Spleen (tissue), 11 donors: ENCODE measurements around the gene PIK3R5. TPM values are rescaled to one million over a fixed set of nuclear protein-coding genes. Genes with fewer than 3 reads are reported as not detected.

Source experiments
- DNase-seq: peaks from one replicate; pipeline ENCODE4 v3.0.0-alpha.2; 2020
- H3K27ac ChIP-seq, 8 donors: fragments of 200-600 bp; sonication (generic) in 7 of 8; 1 replicate in 4 of 8; 2 replicates in 4 of 8; pipeline versions ENCODE4 v1.5.0 to v1.8.0; 2016 to 2021; ENCODE audit warnings: inconsistent platforms in 4 of 8, mild to moderate bottlenecking in 4 of 8, moderate library complexity in 1 of 8
- H3K27me3 ChIP-seq, 7 donors: fragments of 200-600 bp; sonication (generic) in 6 of 7; replicated peaks in 1 of 7; 1 replicate in 4 of 7; 2 replicates in 3 of 7; pipeline versions ENCODE4 v1.5.0 to v1.8.0; 2016 to 2021; ENCODE audit warnings: inconsistent platforms in 3 of 7, mild to moderate bottlenecking in 1 of 7
- H3K36me3 ChIP-seq, 6 donors: fragments of 200-600 bp; sonication (generic) in 5 of 6; 1 replicate in 4 of 6; 2 replicates in 2 of 6; pipeline versions ENCODE4 v1.5.0 to v1.8.0; 2016 to 2021; ENCODE audit warnings: inconsistent platforms in 2 of 6
- H3K4me1 ChIP-seq, 6 donors: fragments of 200-600 bp; sonication (generic) in 5 of 6; 1 replicate in 3 of 6; 2 replicates in 3 of 6; pipeline versions ENCODE4 v1.5.0 to v1.8.0; 2016 to 2021; ENCODE audit warnings: inconsistent platforms in 3 of 6
- H3K4me3 ChIP-seq, 8 donors: fragments of 200-600 bp; sonication (generic) in 7 of 8; 1 replicate in 4 of 8; 2 replicates in 4 of 8; pipeline versions ENCODE4 v1.5.0 to v1.8.0; 2016 to 2021; ENCODE audit warnings: inconsistent platforms in 4 of 8, mild to moderate bottlenecking in 4 of 8, moderate library complexity in 2 of 8
- H3K9me3 ChIP-seq, 8 donors: fragments of 200-600 bp; sonication (generic) in 7 of 8; 1 replicate in 4 of 8; 2 replicates in 4 of 8; pipeline versions ENCODE4 v1.5.0 to v1.8.0; 2016 to 2021; ENCODE audit warnings: inconsistent platforms in 4 of 8
- CTCF ChIP-seq, 11 experiments: fragments of 200-600 bp in 7 of 11; fragments of 450-650 bp in 4 of 11; sonication (generic) in 4 of 11; IDR thresholded peaks in 8 of 11; conservative IDR thresholded peaks in 3 of 11; 1 replicate in 7 of 11; 2 replicates in 4 of 11; pipeline versions ENCODE4 v1.4.0 to v1.8.0; 2016 to 2021; ENCODE audit warnings: antibody characterized with exemption in 11 of 11, inconsistent platforms in 4 of 11, mild to moderate bottlenecking in 1 of 11
- POLR2A ChIP-seq, 3 donors: fragments of 450-650 bp; IDR thresholded peaks; one replicate each; pipeline ENCODE4 v1.5.1; 2017; ENCODE audit warnings: antibody characterized with exemption in 3 of 3, mild to moderate bottlenecking in 1 of 3
- POLR2AphosphoS5 ChIP-seq, 3 donors: sonication (generic); formaldehyde crosslinking; IDR thresholded peaks; one replicate each; pipeline ENCODE4 v1.5.1; 2017; ENCODE audit warnings: antibody characterized with exemption in 3 of 3
- WGBS, 5 donors: extraction: QIAGEN DNeasy Blood & Tissue Kit in 3 of 5; methylation state at CpG; one replicate each; pipeline versions ENCODE4 v1.1.5 to v1.1.7; 2013 to 2018; 5-methylcytosine and 5-hydroxymethylcytosine counted together
- intact Hi-C: fragments of 100-400 bp; cut with DNase I; formaldehyde crosslinking; loops from one replicate; pipeline ENCODE4 v1.15.0; 2023; ENCODE audit warnings: low total_unique reads
- polyA plus RNA-seq, 3 donors: library from polyadenylated mRNA; stranded (reverse); fragments of 200-250 nt; gene quantifications; one replicate each; pipeline ENCODE4 v1.2.1, GENCODE V29; 2013
- total RNA-seq, 7 donors: library from RNA; depleted of rRNA in 3 of 7; stranded (reverse); fragments of >200 nt in 3 of 7; fragmentation: NEBNext Ultra II Directional in 4 of 7; extraction: Animal tissue kit (Norgen Biotek cat#: 25700) in 4 of 7; gene quantifications; one replicate each; pipeline versions ENCODE4 v1.1.0 to v1.2.1, GENCODE V29; 2016 to 2021
- donor health status: healthy with polysubstance abuse.
- donor health status: DM: no; HTN: no; CAD: no; lungs with moderate emphysema.
- donor health status: DM: no; HTN: no; CAD: no.
- donor health status: Bipolar disorder and iron deficiency.
- donor health status: healthy.
- donor health status: DM: no; HTN: no; CAD: no.
- donor health status: DM: yes; HTN: yes; CAD: no.

The PIK3R5 gene
- total and polyA plus RNA-seq, 10 donors: 8.5 to 110 (median 68.4) TPM

GRCh38 chr17:8948462-8948861 is 17.0 kb downstream of the PIK3R5 start:
- H3K27me3 ChIP-seq: no peaks in the 10 kb centered on the region
- peaks cover under 1 to 92% (median 56%) of the 10 kb centered on the region in 6 donors for H3K4me1 ChIP-seq
- H3K27ac ChIP-seq: peak overlapping the region in 2 of 8 donors; percentile 35 to 53
- H3K9me3 ChIP-seq: peaks cover 0 to 8% (median 0%) of the 10 kb centered on the region in 8 donors
- peaks cover 0 to 31% (median 2%) of the 10 kb centered on the region in 6 donors for H3K36me3 ChIP-seq
- intact Hi-C loops: no loop called here
- TF ChIP-seq POLR2A (IDR thresholded peaks at IDR 0.05) (no peak), POLR2AphosphoS5 (IDR thresholded peaks at IDR 0.05) (no peak), CTCF (IDR thresholded peaks at IDR 0.05 in 8 of 11, conservative IDR thresholded peaks at IDR 0.05 in 3 of 11) (no peak)
- 81 to 90% (median 89%) methylated on average over 7 of the region's 7 CpGs for WGBS, 5 donors
- no peak overlapping the region for H3K4me3 ChIP-seq
- no peak for DNase-seq

GRCh38 chr17:8947201-8947600 is 18.3 kb downstream of the PIK3R5 start:
- Histone ChIP-seq H3K4me1 (peaks cover 1 to 92% (median 56%) of the 10 kb centered on the region in 6 donors), H3K27me3 (no peaks in the 10 kb centered on the region), H3K4me3 (no peak overlapping the region), H3K9me3 (peaks cover 0 to 8% (median 0%) of the 10 kb centered on the region in 8 donors), H3K27ac (peak overlapping the region in 1 of 8 donors; percentile 86), H3K36me3 (peaks cover 0 to 36% (median 2%) of the 10 kb centered on the region in 6 donors)
- WGBS, 5 donors: 92 to 95% (median 95%) methylated on average over 7 of the region's 7 CpGs
- DNase-seq: no peak
- TF ChIP-seq CTCF (IDR thresholded peaks at IDR 0.05 in 8 of 11, conservative IDR thresholded peaks at IDR 0.05 in 3 of 11) (no peak), POLR2AphosphoS5 (IDR thresholded peaks at IDR 0.05) (no peak), POLR2A (IDR thresholded peaks at IDR 0.05) (no peak)
- intact Hi-C loops: no loop called here

GRCh38 chr17:8946476-8946875 is 19.0 kb downstream of the PIK3R5 start:
- H3K9me3 ChIP-seq: peaks cover 0 to 5% (median 0%) of the 10 kb centered on the region in 8 donors
- no peak overlapping the region for H3K4me3 ChIP-seq
- intact Hi-C loops: no loop called here
- H3K4me1 ChIP-seq: peaks cover 9 to 92% (median 58%) of the 10 kb centered on the region in 6 donors
- H3K27ac ChIP-seq: peak overlapping the region in 2 of 8 donors; percentile 2 to 86
- peaks cover 0 to 36% (median 2%) of the 10 kb centered on the region in 6 donors for H3K36me3 ChIP-seq
- 92 to 96% (median 94%) methylated on average over 6 of the region's 6 CpGs for WGBS, 5 donors
- H3K27me3 ChIP-seq: peaks cover 0 to 2% (median 0%) of the 10 kb centered on the region in 7 donors
- no peak for DNase-seq
- TF ChIP-seq CTCF (IDR thresholded peaks at IDR 0.05 in 8 of 11, conservative IDR thresholded peaks at IDR 0.05 in 3 of 11): no peak

GRCh38 chr17:8946071-8946470 is 19.4 kb downstream of the PIK3R5 start:
- H3K4me1 ChIP-seq: peaks cover 12 to 92% (median 59%) of the 10 kb centered on the region in 6 donors
- WGBS, 5 donors: 88 to 92% (median 89%) methylated on average over 8 of the region's 8 CpGs
- no peak for DNase-seq

More at GRCh38 chr17:8946071-8946470, 19.4 kb downstream of the PIK3R5 start:
- H3K27me3 ChIP-seq: peaks cover 0 to 4% (median 0%) of the 10 kb centered on the region in 7 donors
- peaks cover 0 to 5% (median 0%) of the 10 kb centered on the region in 8 donors for H3K9me3 ChIP-seq
- TF ChIP-seq CTCF (IDR thresholded peaks at IDR 0.05 in 8 of 11, conservative IDR thresholded peaks at IDR 0.05 in 3 of 11): no peak
- no peak for TF ChIP-seq POLR2AphosphoS5 (IDR thresholded peaks at IDR 0.05)
- TF ChIP-seq POLR2A (IDR thresholded peaks at IDR 0.05): no peak
- H3K4me3 ChIP-seq: peak overlapping the region in 1 of 8 donors; percentile 37
- intact Hi-C loops: no loop called here
- peaks cover 0 to 36% (median 2%) of the 10 kb centered on the region in 6 donors for H3K36me3 ChIP-seq
- H3K27ac ChIP-seq: peak overlapping the region in 3 of 8 donors; percentile 2 to 87 (median 86)
